ENCODE data around the gene PTPN4. TPM values are rescaled to one million over a fixed set of nuclear protein-coding genes. Genes with fewer than 3 reads are reported as not detected.

Gene PTPN4
- total and polyA plus RNA-seq, 12 donors, result 5.2 to 56.5 (median 40.6) TPM

- Histone ChIP-seq H3K4me1 (replicated peaks in 1 of 2) (no peaks in the 10 kb centered on the region), H3K27me3 (no peaks in the 10 kb centered on the region), H3K9me3 (replicated peaks in 1 of 3) (peaks cover 0 to 16% (median 6%) of the 10 kb centered on the region in 3 donors), H3K27ac (no peak overlapping the region), H3K36me3 (replicated peaks in 1 of 2) (no peaks in the 10 kb centered on the region), H3K4me3 (no peak overlapping the region)
- intact Hi-C loops (cut with DNase I), result no loop called here
- DNase-seq, result no peak
- TF ChIP-seq POLR2A (IDR thresholded peaks at IDR 0.05) (no peak), CTCF (IDR thresholded peaks at IDR 0.05) (no peak)
- WGBS, 4 donors, result 96 to 100% (median 100%) methylated on average over 1 of the region's 1 CpG
These were observed 26.6 kb downstream of the PTPN4 start for GRCh38 chr2:119786295-119786694.

DNA sequence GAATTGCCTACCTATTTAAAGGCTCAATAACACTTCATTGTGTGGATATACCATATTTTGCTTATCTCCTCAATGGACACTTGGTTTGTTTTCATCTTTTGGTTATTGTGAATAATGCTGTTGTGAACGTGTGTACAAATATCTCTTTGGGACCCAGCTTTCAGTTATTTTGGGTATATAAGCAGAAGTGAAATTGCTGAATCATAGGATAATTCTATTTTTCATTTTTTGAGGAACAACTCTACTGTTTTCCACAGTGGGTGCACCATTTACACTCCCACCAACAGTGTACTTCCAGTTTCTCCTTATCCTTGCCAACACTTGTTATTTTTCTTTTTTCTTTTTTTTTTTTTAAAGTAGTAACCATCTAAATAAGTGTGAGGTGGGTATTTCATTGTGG is 29.0 kb downstream of the PTPN4 start:
- no peaks in the 10 kb centered on the region for H3K36me3 ChIP-seq (replicated peaks in 1 of 2)
- TF ChIP-seq CTCF (IDR thresholded peaks at IDR 0.05), result no peak
- TF ChIP-seq POLR2A (IDR thresholded peaks at IDR 0.05), result no peak
- no peak overlapping the region for H3K4me3 ChIP-seq
- no peak overlapping the region for H3K27ac ChIP-seq
- H3K27me3 ChIP-seq, result no peaks in the 10 kb centered on the region
- intact Hi-C loops (cut with DNase I), result no loop called here
- no peak for DNase-seq
- no peaks in the 10 kb centered on the region for H3K4me1 ChIP-seq (replicated peaks in 1 of 2)
- H3K9me3 ChIP-seq (replicated peaks in 1 of 3), result peaks cover 0 to 20% (median 6%) of the 10 kb centered on the region in 3 donors
- WGBS, 4 donors, result 75 to 92% (median 83%) methylated on average over 1 of the region's 1 CpG

DNA sequence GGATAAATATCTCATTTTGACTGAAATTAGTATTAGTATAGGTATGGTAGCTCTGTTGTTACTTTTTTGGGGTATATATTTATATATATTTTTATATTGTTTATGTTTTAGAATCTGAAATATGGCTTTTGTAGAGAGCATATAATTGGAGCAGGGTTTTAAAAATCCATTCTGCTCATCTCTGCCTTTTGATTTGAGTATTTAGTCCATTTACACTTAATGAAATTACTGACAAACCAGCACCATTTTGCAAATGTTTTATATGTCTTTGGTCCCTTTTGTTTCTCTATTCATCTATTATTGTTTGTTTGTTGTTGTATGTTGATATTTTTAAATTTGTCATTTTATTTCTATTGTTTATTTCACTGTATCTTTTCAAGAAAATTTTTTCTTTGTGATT is 30.7 kb downstream of the PTPN4 start:
- intact Hi-C loops (cut with DNase I), result no loop called here
- no peak overlapping the region for H3K4me3 ChIP-seq
- DNase-seq, result no peak
- H3K9me3 ChIP-seq (replicated peaks in 1 of 3), result peaks cover 0 to 20% (median 6%) of the 10 kb centered on the region in 3 donors
- H3K27me3 ChIP-seq, result no peaks in the 10 kb centered on the region
- no peaks in the 10 kb centered on the region for H3K4me1 ChIP-seq (replicated peaks in 1 of 2)
- H3K36me3 ChIP-seq (replicated peaks in 1 of 2), result no peaks in the 10 kb centered on the region
- no peak overlapping the region for H3K27ac ChIP-seq
- TF ChIP-seq CTCF (IDR thresholded peaks at IDR 0.05) (no peak), POLR2A (IDR thresholded peaks at IDR 0.05) (no peak)

GRCh38 chr2:119792907-119793312 is 33.2 kb downstream of the PTPN4 start:
- intact Hi-C loops (cut with DNase I), result no loop called here
- H3K4me1 ChIP-seq (replicated peaks in 1 of 2), result no peaks in the 10 kb centered on the region
- no peaks in the 10 kb centered on the region for H3K36me3 ChIP-seq (replicated peaks in 1 of 2)
- TF ChIP-seq CTCF (IDR thresholded peaks at IDR 0.05) (no peak), POLR2A (IDR thresholded peaks at IDR 0.05) (no peak)
- peaks cover 0 to 20% (median 6%) of the 10 kb centered on the region in 3 donors for H3K9me3 ChIP-seq (replicated peaks in 1 of 3)
- H3K27me3 ChIP-seq, result no peaks in the 10 kb centered on the region
- H3K4me3 ChIP-seq, result no peak overlapping the region
- H3K27ac ChIP-seq, result no peak overlapping the region
- no peak for DNase-seq
- WGBS, 4 donors, result 85 to 94% (median 93%) methylated on average over 8 of the region's 8 CpGs

Data from adrenal gland (tissue), 12 donors.